H1 (cell line): Measurements from ENCODE around the gene DGKI. TPM values are rescaled to one million over a fixed set of nuclear protein-coding genes. Genes with fewer than 3 reads are reported as not detected.

Source experiments
- CTCF ChIA-PET: fragments of 300-600 bp; sonication (Branson Sonifier 250); formaldehyde crosslinking; loops from one replicate; lab custom pipeline; 2021; ENCODE audit not compliant: partially characterized antibody; lab: Charles Lee
- POLR2A ChIA-PET: fragments of 300-600 bp; sonication (Branson Sonifier 250); formaldehyde crosslinking; loops from one replicate; lab custom pipeline; 2021; ENCODE audit warnings: inconsistent platforms; ENCODE audit not compliant: partially characterized antibody; lab: Charles Lee
- DNase-seq, 2 experiments: peaks; one replicate each; pipeline versions ENCODE4 v3.0.0 to v3.0.0-alpha.2; 2010 to 2022; ENCODE audit warnings: low spot score in 2 of 2, low read depth in 1 of 2, mixed read lengths in 1 of 2
- FAIRE-seq: peaks from 2 replicates; lab custom pipeline; 2011; peaks lifted over from hg19 to GRCh38; lab: Jason Lieb, UNC
- H2AFZ ChIP-seq: 2 replicates; pipeline ENCODE4 v1.8.1; 2012; ENCODE audit warnings: low read length, inconsistent platforms
- H2AK5ac ChIP-seq: 2 replicates; pipeline ENCODE4 v1.6.1; 2013; ENCODE audit warnings: low read depth, low read length
- H2BK120ac ChIP-seq: replicated peaks from 2 replicates; pipeline ENCODE3; 2013; ENCODE audit warnings: low read depth, low read length, inconsistent platforms
- H2BK12ac ChIP-seq: 2 replicates; pipeline ENCODE4 v1.6.1; 2013; ENCODE audit warnings: low read depth, low read length
- H2BK15ac ChIP-seq: 2 replicates; pipeline ENCODE4 v1.6.1; 2013; ENCODE audit warnings: low read length
- H2BK20ac ChIP-seq: 2 replicates; pipeline ENCODE4 v1.6.1; 2013; ENCODE audit warnings: low read length
- H2BK5ac ChIP-seq: 2 replicates; pipeline ENCODE4 v1.6.1; 2013; ENCODE audit warnings: low read depth, low read length
- H3K14ac ChIP-seq: 2 replicates; pipeline ENCODE4 v1.6.1; 2013; ENCODE audit warnings: inconsistent platforms; ENCODE audit not compliant: insufficient read length
- H3K18ac ChIP-seq: 2 replicates; pipeline ENCODE4 v1.6.1; 2013; ENCODE audit warnings: low read length; ENCODE audit errors: extremely low read depth
- H3K23ac ChIP-seq: 2 replicates; pipeline ENCODE4 v1.6.1; 2013; ENCODE audit warnings: inconsistent platforms; ENCODE audit not compliant: insufficient read length
- H3K23me2 ChIP-seq: 2 replicates; pipeline ENCODE4 v1.6.1; 2013; ENCODE audit warnings: low read depth, low read length
- H3K27ac ChIP-seq: 2 replicates; pipeline ENCODE4 v1.6.1; 2011; ENCODE audit warnings: low read depth, low read length, inconsistent platforms
- H3K27me3 ChIP-seq, 4 experiments: replicated peaks in 1 of 4; 1 replicate in 1 of 4; 2 replicates in 3 of 4; pipeline versions ENCODE4 v1.6.1 to v1.8.1; 2011 to 2013; ENCODE audit warnings: low read length in 3 of 4, mild to moderate bottlenecking in 3 of 4, inconsistent platforms in 2 of 4, mixed read lengths in 2 of 4, moderate library complexity in 1 of 4; ENCODE audit not compliant: control insufficient read depth in 3 of 4, insufficient read depth in 3 of 4; ENCODE audit errors: extremely low read depth in 1 of 4
- H3K36me3 ChIP-seq, 4 experiments: 2 replicates each; pipeline versions ENCODE4 v1.6.1 to v1.8.1; 2011 to 2013; ENCODE audit warnings: mild to moderate bottlenecking in 4 of 4, low read length in 3 of 4, moderate library complexity in 2 of 4, control low read depth in 1 of 4, inconsistent platforms in 1 of 4; ENCODE audit not compliant: insufficient read depth in 4 of 4, control insufficient read depth in 2 of 4
- H3K4ac ChIP-seq: replicated peaks from 2 replicates; pipeline ENCODE3; 2013; ENCODE audit warnings: low read length, low read depth, mixed read lengths, inconsistent platforms; ENCODE audit not compliant: insufficient read length
- H3K4me1 ChIP-seq, 4 experiments: replicated peaks in 1 of 4; 1 replicate in 1 of 4; 2 replicates in 3 of 4; pipeline versions ENCODE4 v1.6.1 to v1.8.1; 2011 to 2013; ENCODE audit warnings: low read length in 3 of 4, inconsistent platforms in 2 of 4, mixed read lengths in 1 of 4; ENCODE audit not compliant: insufficient read depth in 4 of 4, control insufficient read depth in 3 of 4
- H3K4me2 ChIP-seq, 2 experiments: 2 replicates each; pipeline versions ENCODE4 v1.6.1 to v1.8.1; 2011 to 2013; ENCODE audit warnings: low read depth in 2 of 2, low read length in 2 of 2, control low read depth in 1 of 2, inconsistent platforms in 1 of 2, mild to moderate bottlenecking in 1 of 2; ENCODE audit not compliant: insufficient read depth in 1 of 2
- H3K4me3 ChIP-seq, 4 experiments: fragments of 200-600, 300-600 bp in 1 of 4; sonication (generic), shearing (Covaris generic), sonication (Bioruptor Twin) in 1 of 4; 2 replicates each; pipeline versions ENCODE4 v1.5.1 to v1.8.1; 2011 to 2016; ENCODE audit warnings: low read length in 4 of 4, low read depth in 3 of 4, control low read depth in 2 of 4, inconsistent platforms in 2 of 4, mild to moderate bottlenecking in 2 of 4, mixed read lengths in 1 of 4, moderate library complexity in 1 of 4; ENCODE audit not compliant: insufficient read depth in 2 of 4; ENCODE audit errors: extremely low read depth in 1 of 4
- H3K56ac ChIP-seq: replicated peaks from 2 replicates; pipeline ENCODE3; 2013; ENCODE audit warnings: low read depth, mild to moderate bottlenecking, mixed read lengths, low read length, inconsistent platforms; ENCODE audit not compliant: insufficient read length
- H3K79me1 ChIP-seq: 2 replicates; pipeline ENCODE4 v1.6.1; 2013; ENCODE audit warnings: low read depth, low read length, control low read depth
- H3K79me2 ChIP-seq, 2 experiments: 2 replicates each; pipeline versions ENCODE4 v1.6.1 to v1.8.1; 2012 to 2013; ENCODE audit warnings: low read length in 2 of 2, mild to moderate bottlenecking in 2 of 2, inconsistent platforms in 1 of 2; ENCODE audit not compliant: insufficient read depth in 2 of 2, control insufficient read depth in 1 of 2
- H3K9ac ChIP-seq, 4 experiments: replicated peaks in 1 of 4; 1 replicate in 1 of 4; 2 replicates in 3 of 4; pipeline versions ENCODE4 v1.6.1 to v1.8.1; 2011 to 2013; ENCODE audit warnings: low read depth in 3 of 4, low read length in 3 of 4, control low read depth in 2 of 4, mild to moderate bottlenecking in 2 of 4, moderate library complexity in 2 of 4, inconsistent platforms in 1 of 4; ENCODE audit errors: extremely low read depth in 1 of 4
- H3K9me3 ChIP-seq, 2 experiments: 2 replicates each; pipeline versions ENCODE4 v1.6.1 to v1.8.1; 2012 to 2013; ENCODE audit warnings: mild to moderate bottlenecking in 2 of 2, moderate library complexity in 2 of 2, control low read depth in 1 of 2, inconsistent platforms in 1 of 2, low read depth in 1 of 2, low read length in 1 of 2, mixed read lengths in 1 of 2; ENCODE audit not compliant: insufficient read depth in 2 of 2
- H4K20me1 ChIP-seq, 2 experiments: replicated peaks in 1 of 2; 2 replicates each; pipeline versions ENCODE3 to v1.8.1; 2011 to 2013; ENCODE audit warnings: inconsistent platforms in 2 of 2, low read length in 2 of 2, mild to moderate bottlenecking in 1 of 2; ENCODE audit not compliant: insufficient read depth in 2 of 2, control insufficient read depth in 1 of 2
- H4K5ac ChIP-seq: 2 replicates; pipeline ENCODE4 v1.6.1; 2013; ENCODE audit warnings: low read length, low read depth, mixed read lengths, inconsistent platforms; ENCODE audit not compliant: insufficient read length
- H4K8ac ChIP-seq: 2 replicates; pipeline ENCODE4 v1.8.0; 2013; ENCODE audit warnings: mild to moderate bottlenecking, moderate library complexity, low read length, inconsistent platforms; ENCODE audit not compliant: insufficient read depth; ENCODE audit errors: extremely low read depth
- H4K91ac ChIP-seq: replicated peaks from 2 replicates; pipeline ENCODE3; 2013; ENCODE audit warnings: low read length, mixed read lengths, inconsistent platforms; ENCODE audit not compliant: insufficient read length
- WGBS, 2 experiments: shearing (Covaris generic) in 1 of 2; methylation state at CpG; one replicate each; pipeline versions ENCODE4 v1.1.6 to v1.1.7; 2013 to 2015; ENCODE audit warnings: low lambda C conversion rate in 2 of 2, mixed read lengths in 2 of 2, inconsistent platforms in 1 of 2, low coverage in 1 of 2, missing lambda C conversion rate in 1 of 2; ENCODE audit not compliant: insufficient replicate concordance in 2 of 2, insufficient coverage in 1 of 2, insufficient read length in 1 of 2; ENCODE audit errors: extremely low coverage in 1 of 2, missing lambda C conversion rate in 1 of 2; 5-methylcytosine and 5-hydroxymethylcytosine counted together
- polyA plus RNA-seq, 7 experiments: library from polyadenylated mRNA; depleted of rRNA in 3 of 7; stranded (reverse) in 5 of 7; unstranded in 2 of 7; fragments of >200 nt in 5 of 7; fragments of 200-250 nt in 2 of 7; gene quantifications; 1 replicate in 5 of 7; 2 replicates in 1 of 7; 4 replicates in 1 of 7; pipeline versions ENCODE4 v1.2.1 to v1.2.3, GENCODE V29; 2011 to 2013; ENCODE audit warnings: missing spikeins in 2 of 7, mixed read lengths in 2 of 7
- total RNA-seq: library from RNA; stranded (reverse); fragmentation: NEBNext Ultra II Directional; extraction: Animal tissue kit (Norgen Biotek cat#: 25700); gene quantifications from 2 replicates; pipeline ENCODE4 v1.2.1, GENCODE V29; 2021

DGKI gene
- total and polyA plus RNA-seq, 2 of the 8 experiments (the other 6 are each of a cell fraction or from before 2014, with no cell fraction given), result 0.20 to 0.71 TPM

- Histone ChIP-seq H2AK5ac (no peak overlapping the region), H2BK15ac (no peak overlapping the region), H3K4ac (no peak overlapping the region), H4K20me1 (no peaks in the 10 kb centered on the region), H2BK120ac (no peak overlapping the region), H3K4me3 (no peak overlapping the region), H2BK5ac (no peak overlapping the region), H3K18ac (no peak overlapping the region), H3K56ac (no peak overlapping the region), H4K5ac (no peak overlapping the region), H4K8ac (no peak overlapping the region), H4K91ac (no peak overlapping the region), H3K27ac (no peak overlapping the region), H2BK12ac (no peak overlapping the region), H3K36me3 (no peaks in the 10 kb centered on the region), H3K79me1 (no peaks in the 10 kb centered on the region), H2BK20ac (no peak overlapping the region), H3K79me2 (no peaks in the 10 kb centered on the region), H3K4me2 (no peak overlapping the region), H3K27me3 (no peaks in the 10 kb centered on the region), H3K14ac (no peak overlapping the region), H3K9ac (peak overlapping the region in 1 of 4 experiments; percentile 13; a peak in 1 of 7 replicates), H2AFZ (peak overlapping the region; percentile 42), H3K4me1 (peaks cover 0 to 6% (median 0%) of the 10 kb centered on the region in 4 experiments; a peak in 1 of 7 replicates), H3K9me3 (no peaks in the 10 kb centered on the region), H3K23me2 (no peaks in the 10 kb centered on the region), H3K23ac (no peak overlapping the region)
- ChIA-PET POLR2A (no interaction called here), CTCF (interaction anchor here (1.2 to 1.9 kb wide), 2 partner anchors 44 to 118 kb away, joined by 3 to 5 read pairs; no protein-coding TSS in a partner anchor)
- FAIRE-seq (no peak), DNase-seq (no peak)
- 78% methylated on average over 4 of the region's 4 CpGs; no CpG with 5 or more reads in 1 of the 2 experiments for WGBS, 2 experiments
Measured at GRCh38 chr7:137774793-137775201, 72.0 kb downstream of the DGKI start.
